Measurements from ENCODE around the gene CORO1C.
A peak's percentile ranks its signal among the peaks of the same experiment; 100 is the strongest.

CORO1C gene

DNA sequence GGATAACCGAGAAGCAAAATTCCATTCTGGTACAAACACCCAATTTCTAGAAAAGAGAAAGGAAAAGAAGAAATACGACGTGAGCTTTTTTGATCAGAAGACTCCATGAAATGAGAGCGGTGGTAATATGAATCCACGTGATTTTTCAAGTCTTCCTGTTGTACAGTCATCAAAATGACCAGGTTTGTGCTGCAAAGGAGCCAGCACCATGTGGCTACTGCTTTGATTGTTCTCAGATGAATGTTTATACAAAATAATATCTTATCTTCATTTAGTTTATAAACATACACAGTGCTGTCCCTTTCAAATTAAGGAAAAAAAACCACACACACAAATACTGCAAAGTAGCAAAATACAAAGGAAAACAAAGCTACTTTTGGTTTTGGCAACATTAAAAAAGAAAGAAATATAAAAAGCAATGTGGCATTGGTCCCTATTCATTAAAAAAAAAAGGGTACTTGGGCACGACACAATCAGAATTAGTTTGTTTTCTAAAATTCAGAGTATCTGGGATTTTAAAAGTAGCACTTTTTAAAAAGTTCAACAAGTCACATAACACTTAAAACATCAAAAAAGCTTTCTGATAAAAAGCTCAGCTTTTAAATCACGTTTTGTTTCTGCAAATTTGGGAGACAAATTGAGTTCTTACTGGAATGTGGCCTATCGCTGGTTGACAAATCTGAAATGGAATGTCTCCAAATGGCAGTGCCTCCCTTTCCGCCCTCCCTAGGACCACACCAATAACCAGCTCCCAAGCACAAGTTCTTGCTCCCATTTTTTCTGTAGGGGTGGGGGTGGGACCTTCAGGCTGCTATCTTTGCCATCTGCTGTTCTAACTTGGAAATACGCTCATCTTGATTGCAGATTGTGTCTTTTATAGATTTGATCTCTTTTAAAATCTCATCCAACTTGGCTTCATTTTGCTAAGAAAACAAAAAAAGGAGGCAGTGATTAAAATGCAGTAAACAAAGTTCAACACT, 84.4 kb downstream of the CORO1C start:
- DNase-seq (ENCODE audit: low read depth): no peak

DNA sequence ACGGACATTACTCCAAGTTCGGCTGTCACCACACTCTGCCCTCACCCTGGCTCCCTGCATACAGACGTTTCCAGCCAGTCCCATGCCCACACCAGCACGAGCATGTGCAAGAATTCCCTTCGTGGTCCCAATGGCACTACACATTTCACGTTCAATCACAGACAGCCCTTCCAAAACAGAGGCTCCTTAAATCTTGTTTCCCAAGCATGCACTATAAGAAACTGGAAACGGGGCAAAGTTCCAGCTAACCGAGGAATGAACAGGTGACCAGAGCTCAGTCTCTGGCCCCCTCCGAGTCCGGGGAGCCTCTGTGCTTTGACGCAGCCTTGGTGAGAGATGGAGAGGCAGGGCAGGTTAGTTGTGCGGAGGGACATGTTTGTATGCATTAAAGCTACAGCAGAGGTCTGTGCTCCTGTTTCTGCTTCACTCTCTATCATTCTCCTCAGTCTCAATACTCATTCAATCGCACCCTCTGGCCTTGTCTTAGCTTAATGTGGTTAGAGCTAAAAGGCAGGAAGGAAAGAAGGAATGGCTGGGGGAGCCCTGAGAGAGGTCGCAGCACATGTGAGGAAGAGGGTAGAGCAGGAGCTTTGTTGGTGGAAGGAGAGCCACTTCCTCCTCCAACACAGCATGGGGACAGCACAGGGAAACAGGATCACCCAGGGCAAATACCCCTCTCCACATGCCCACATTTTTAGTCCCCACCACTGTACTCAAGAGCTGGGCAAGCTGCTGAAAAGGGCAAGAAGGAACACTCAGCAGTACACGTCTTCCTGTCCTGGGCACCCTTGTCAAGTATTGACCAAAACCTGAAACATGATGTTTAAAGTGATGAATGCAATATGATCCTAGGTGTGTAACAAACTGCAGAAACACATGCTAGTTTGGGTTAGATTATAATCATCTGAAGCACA, 85.4 kb downstream of the CORO1C start:
- DNase-seq (ENCODE audit: low read depth): no peak

DNA sequence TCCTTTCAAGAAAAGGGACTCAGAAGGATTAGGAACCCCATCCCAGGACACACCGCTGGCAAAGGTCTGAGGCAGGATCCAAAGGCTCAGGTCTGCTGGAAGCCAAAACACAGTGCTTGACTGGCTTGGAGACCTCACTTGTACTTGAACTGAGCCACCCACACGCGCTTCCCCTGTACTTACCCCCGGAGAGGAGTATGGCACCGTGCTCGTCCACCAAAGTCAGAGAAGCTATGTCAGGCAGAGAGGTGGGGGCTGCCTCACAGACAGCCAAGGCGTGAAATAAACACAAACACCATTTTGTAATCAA, 86.6 kb downstream of the CORO1C start:
- DNase-seq (ENCODE audit: low read depth): no peak

DNA sequence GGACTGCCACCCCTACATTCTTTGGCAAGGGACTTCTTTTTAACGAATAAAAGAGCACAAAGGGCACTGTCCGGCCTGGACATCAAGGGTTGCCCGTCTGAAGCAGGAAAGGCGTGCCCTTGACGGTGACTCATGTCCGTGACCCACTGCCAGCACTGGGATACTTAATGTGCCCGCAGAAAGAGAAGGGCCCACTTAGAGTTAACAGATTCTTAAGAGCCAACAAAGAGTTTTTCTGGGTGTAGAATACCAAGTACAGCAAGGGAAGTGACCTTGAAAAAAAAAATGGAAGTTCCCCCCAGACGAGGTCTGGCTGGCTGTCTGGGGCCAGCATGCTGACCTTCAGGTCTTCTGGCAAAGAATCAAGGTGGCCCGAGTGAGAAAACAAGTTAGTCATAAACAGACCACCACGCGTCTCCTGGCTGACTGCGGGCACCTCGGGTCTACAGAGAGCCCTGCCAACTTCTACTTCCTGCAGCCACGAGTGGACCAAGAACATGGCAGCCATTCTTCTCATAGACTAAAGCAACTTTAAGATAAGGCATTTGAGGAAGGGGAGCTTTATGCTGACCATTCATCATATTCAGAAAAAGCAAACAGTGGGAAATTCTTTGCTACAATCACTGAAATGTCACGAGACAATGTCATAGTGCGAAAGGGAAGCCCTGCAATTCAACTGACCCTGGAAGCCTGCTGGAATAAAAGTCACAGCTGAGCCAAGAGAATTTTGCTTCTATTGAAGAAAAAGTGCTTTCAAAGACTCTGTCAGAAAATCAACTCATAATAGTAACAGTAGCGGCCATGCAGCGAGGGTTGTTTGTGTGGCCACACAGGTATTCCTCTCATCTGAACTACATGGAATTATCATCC, 87.1 kb downstream of the CORO1C start:
- DNase-seq (ENCODE audit: low read depth): no peak

GRCh38 chr12:108642899-108643654, 88.2 kb downstream of the CORO1C start:
- no peak for DNase-seq (ENCODE audit: low read depth)

DNA sequence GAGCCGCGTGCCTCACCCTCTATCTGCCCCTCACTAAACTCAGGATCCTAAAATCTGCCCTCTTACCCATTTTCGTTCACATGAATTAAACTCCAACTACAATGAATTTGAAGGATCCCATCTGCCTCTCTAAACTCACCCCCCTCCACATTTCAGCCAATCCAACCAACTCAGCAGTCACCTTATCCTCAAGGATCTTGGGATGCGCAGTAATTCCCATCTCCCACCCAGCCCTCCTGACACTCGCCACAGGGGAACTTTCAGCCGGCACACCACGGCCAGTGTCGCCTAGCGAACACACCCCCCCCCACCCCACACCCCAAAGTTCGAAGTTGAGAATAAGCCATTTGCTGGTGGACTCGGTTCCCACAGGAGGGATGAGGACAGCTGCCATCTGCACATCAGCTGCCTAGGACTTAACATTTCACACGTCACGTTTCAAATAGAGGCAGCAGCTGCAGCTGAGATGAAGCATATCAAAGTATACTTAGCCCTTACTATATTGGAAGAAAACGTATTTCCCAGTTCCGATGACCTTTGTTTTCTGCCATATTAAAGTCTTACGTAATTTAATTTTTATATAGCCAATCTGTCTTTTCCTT, 88.9 kb downstream of the CORO1C start:
- DNase-seq (ENCODE audit: low read depth): no peak

- DNase-seq (ENCODE audit: low read depth): no peak
These were observed 89.7 kb downstream of the CORO1C start for GRCh38 chr12:108641446-108642268.

DNA sequence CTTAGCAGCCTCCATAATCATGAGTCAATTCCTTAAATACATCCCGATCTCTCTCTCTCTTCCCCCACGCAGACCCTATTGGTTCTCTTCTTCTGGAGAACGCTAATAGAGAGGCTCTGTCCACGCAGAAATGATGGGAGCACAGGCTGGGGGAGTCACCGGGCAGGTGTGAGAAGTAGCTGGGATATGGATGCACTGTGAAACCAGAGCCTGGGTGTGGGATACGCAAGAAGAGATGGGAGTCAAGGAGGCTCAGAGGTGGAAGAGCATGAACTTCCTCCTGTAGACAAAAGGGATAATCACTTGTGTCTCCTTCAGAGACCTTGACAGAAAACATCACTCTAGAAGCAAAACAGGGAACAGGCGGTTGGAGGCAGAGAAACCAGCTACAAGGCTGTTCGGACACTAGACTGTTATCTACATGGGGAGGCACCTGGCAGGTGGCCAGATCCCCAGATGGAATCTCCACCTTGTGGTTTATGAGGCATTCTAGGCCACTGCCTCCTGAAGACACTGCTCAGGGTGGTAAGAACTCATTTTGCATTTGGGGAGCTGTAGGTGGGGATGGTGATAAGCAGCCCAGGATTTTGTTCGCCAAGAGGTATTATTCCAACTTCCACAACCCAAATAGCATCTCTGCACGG, 90.4 kb downstream of the CORO1C start:
- DNase-seq (ENCODE audit: low read depth): no peak

GRCh38 chr12:108638997-108639822, 92.1 kb downstream of the CORO1C start:
- DNase-seq (ENCODE audit: low read depth): no peak

DNA sequence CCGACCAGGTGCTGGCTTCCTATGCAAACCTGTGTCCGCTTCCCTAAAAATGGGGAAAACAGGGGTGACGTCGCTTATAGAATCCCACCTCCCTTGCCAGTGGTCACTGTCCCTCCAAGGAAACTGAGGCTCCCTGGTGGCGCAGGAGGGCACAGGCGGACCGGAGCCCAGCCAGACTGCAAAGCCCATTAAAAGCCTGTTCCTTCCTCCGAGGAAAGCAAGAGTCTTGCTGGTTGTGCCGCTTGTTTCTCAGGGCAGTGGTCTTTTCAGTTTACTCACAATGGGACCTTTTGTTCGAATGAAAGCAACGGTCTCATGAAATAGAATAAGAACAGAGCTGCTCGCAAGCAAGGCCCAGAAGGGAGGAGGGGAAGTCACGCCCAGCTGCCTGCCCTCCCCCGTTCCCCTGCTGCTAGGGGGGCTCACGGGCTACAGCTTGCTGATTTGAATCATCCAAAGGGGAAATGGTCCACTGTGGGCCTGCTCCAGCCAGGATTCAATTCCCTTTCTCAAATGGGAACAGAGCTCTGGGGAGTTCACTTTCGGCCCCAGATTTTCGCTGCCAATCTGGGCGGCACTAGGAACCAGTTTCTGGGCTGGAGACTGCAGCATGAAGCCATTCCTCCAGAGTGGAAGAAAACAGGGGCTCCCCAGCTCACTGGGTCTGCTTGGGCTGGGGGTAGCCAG, 93.0 kb downstream of the CORO1C start:
- no peak for DNase-seq (ENCODE audit: low read depth)

- no peak for DNase-seq (ENCODE audit: low read depth)
These were observed 93.9 kb downstream of the CORO1C start for GRCh38 chr12:108637222-108637971.

DNA sequence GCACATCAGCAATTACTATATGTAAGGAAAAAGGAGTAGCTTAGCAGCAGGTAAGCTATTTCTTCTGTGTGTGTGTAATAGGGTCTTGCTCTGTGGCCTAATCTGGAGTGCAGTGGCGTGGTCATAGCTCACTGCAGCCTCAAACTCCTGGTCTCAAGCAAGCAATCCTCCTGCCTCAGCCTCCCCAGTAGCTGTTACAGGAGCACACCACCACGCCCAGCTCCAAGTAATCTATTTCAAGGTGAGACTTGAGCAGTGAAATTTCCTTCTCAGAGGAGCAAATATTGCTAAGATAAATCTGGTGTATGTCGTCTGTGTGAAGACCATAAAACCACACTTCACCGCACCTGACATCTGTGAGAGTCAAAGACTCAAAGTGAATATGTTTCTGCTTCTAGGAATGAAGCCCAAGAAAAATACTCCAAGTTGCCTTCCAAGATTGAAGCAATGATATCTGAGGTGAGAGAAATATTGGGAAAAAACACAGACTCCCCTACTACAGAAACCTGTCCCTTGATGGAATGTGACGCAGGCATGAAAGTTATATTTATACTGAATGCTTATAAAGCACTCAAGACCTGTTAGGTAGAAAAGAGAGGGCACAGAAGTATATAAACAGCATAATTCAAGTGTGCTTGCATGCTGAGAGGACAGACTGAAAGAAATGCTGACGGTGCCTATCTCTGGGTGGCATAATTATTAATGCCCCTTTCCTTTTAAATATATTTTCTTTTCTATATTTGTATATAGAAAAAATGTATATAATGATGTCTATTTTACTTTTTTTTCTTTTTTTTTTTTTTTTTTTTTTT, 95.1 kb downstream of the CORO1C start:
- DNase-seq (ENCODE audit: low read depth): no peak

DNA sequence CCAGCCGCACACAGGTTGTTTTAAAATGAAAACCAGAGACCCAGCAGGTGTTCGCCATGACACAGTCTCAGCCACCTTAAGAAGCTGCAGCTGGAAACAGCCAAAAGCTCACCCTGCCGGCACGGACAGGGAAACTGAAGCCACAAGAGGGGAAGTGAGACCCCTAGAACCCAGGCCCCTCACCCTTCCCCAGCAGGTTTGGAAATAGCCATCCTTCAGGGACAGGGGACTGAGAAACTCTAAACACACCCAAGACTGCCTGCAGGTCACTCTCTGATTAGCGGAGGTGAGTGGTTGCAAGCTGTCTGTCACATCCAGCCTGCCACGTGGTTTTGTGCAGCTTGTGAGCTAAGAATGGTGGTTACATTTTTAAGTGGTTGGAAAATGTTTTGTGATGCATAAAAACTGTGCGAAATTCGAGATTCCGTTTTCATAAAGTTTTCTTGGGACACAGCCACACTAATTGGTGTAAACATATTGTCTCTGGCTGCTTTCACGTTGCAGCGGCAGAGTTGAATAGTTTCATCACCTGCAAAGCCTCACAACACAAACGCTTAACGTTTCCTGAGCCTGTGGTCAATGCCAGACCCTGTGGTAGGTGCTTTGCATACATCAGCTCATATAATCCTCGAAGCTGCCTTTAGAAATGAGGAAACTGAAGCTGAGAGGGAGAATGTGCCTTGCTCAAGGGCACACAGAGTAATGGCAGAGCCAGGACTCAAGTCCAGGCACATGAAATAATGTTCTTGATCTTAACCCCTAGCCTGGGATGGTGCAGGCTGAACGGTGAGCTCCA, 95.9 kb downstream of the CORO1C start:
- no peak for DNase-seq (ENCODE audit: low read depth)

- DNase-seq (ENCODE audit: low read depth): no peak
These were observed 97.0 kb downstream of the CORO1C start for GRCh38 chr12:108634341-108634751.

- DNase-seq (ENCODE audit: low read depth): peak; percentile 76
These were observed 97.6 kb downstream of the CORO1C start, which contains the start of gene SELPLG for GRCh38 chr12:108633534-108634248. SELPLG (minus strand) TSS chr12:108633894; CDS start chr12:108624307, 9,587 bp downstream.

Measured in stimulated activated CD8-positive, alpha-beta memory T cell treated with anti-CD3 and anti-CD28 coated beads, Interleukin-4, amount 100 ng/mL, for 24 hours (primary cell).